ES-I3 (cell line): ENCODE results near the gene CPA1.
"Not testable (repeated sequence)": the region's sequence is repeated elsewhere in the genome, so short reads cannot be mapped to it uniquely, and the experiment has no call there.

ENCODE experiments used
- H3K36me3 ChIP-seq: 2 replicates; pipeline ENCODE4 v1.6.1; 2013; ENCODE audit warnings: mild to moderate bottlenecking, low read length, control low read depth, moderate library complexity; ENCODE audit not compliant: insufficient read depth
- H3K4me1 ChIP-seq: 2 replicates; pipeline ENCODE4 v1.6.1; 2013; ENCODE audit warnings: mild to moderate bottlenecking, control low read depth, low read length; ENCODE audit not compliant: insufficient read depth
- H3K9ac ChIP-seq: 2 replicates; pipeline ENCODE4 v1.6.1; 2013; ENCODE audit warnings: low read depth, mild to moderate bottlenecking, low read length, moderate library complexity
- H3K9me3 ChIP-seq: 2 replicates; pipeline ENCODE4 v1.6.1; 2013; ENCODE audit warnings: mild to moderate bottlenecking, low read length, moderate library complexity; ENCODE audit not compliant: control insufficient read depth, insufficient read depth

The CPA1 gene

GRCh38 chr7:130376461-130376860 lies 3.8 kb upstream of the CPA1 start:
- H3K9me3 ChIP-seq, H3K36me3 ChIP-seq, H3K9ac ChIP-seq: not testable (repeated sequence)
- H3K4me1 ChIP-seq, result peaks cover 14% of the 10 kb centered on the region

- Histone ChIP-seq H3K9me3 (peaks cover 9% of the 10 kb centered on the region), H3K4me1 (peaks cover 14% of the 10 kb centered on the region), H3K9ac (no peak overlapping the region), H3K36me3 (no peaks in the 10 kb centered on the region)
Measured at GRCh38 chr7:130377178-130377577, 3.1 kb upstream of the CPA1 start.

- H3K36me3 ChIP-seq, result no peaks in the 10 kb centered on the region
- H3K4me1 ChIP-seq, result peaks cover 2% of the 10 kb centered on the region; the same call in 1 of the 2 replicates
- H3K9ac ChIP-seq, result no peak overlapping the region
- peaks cover 9% of the 10 kb centered on the region for H3K9me3 ChIP-seq
Measured at GRCh38 chr7:130379019-130379418, 1.3 kb upstream of the CPA1 start.

- Histone ChIP-seq H3K9me3 (peaks cover 9% of the 10 kb centered on the region), H3K36me3 (no peaks in the 10 kb centered on the region), H3K9ac (no peak overlapping the region), H3K4me1 (no peaks in the 10 kb centered on the region; the same call in 1 of the 2 replicates)
Measured at GRCh38 chr7:130379532-130379920, 768 bp upstream of the CPA1 start.

- H3K9me3 ChIP-seq, result peaks cover 3% of the 10 kb centered on the region; the same call in 1 of the 2 replicates
- no peak overlapping the region for H3K9ac ChIP-seq
- no peaks in the 10 kb centered on the region for H3K36me3 ChIP-seq
- H3K4me1 ChIP-seq, result no peaks in the 10 kb centered on the region; the same call in 1 of the 2 replicates
Measured at GRCh38 chr7:130380861-130381455, 664 bp downstream of the CPA1 start.

- no peaks in the 10 kb centered on the region; the same call in 1 of the 2 replicates for H3K4me1 ChIP-seq
- H3K9ac ChIP-seq, result no peak overlapping the region
- H3K36me3 ChIP-seq, result no peaks in the 10 kb centered on the region
- no peaks in the 10 kb centered on the region; the same call in 1 of the 2 replicates for H3K9me3 ChIP-seq
Measured at GRCh38 chr7:130381468-130382312, 1.4 kb downstream of the CPA1 start.

GRCh38 chr7:130383187-130383980 lies 3.1 kb downstream of the CPA1 start:
- Histone ChIP-seq H3K9me3 (no peaks in the 10 kb centered on the region; the same call in 1 of the 2 replicates), H3K9ac (no peak overlapping the region), H3K36me3 (no peaks in the 10 kb centered on the region), H3K4me1 (no peaks in the 10 kb centered on the region; the same call in 1 of the 2 replicates)

- Histone ChIP-seq H3K4me1 (no peaks in the 10 kb centered on the region; the same call in 1 of the 2 replicates), H3K9ac (no peak overlapping the region), H3K36me3 (no peaks in the 10 kb centered on the region), H3K9me3 (no peaks in the 10 kb centered on the region)
Measured at GRCh38 chr7:130384371-130384801, 4.1 kb downstream of the CPA1 start.

- Histone ChIP-seq H3K9me3 (no peaks in the 10 kb centered on the region), H3K36me3 (no peaks in the 10 kb centered on the region), H3K4me1 (no peaks in the 10 kb centered on the region; the same call in 1 of the 2 replicates)
Measured at GRCh38 chr7:130384841-130385599, 4.7 kb downstream of the CPA1 start.

GRCh38 chr7:130385600-130386066 lies 5.3 kb downstream of the CPA1 start:
- Histone ChIP-seq H3K9me3 (no peaks in the 10 kb centered on the region), H3K4me1 (no peaks in the 10 kb centered on the region; the same call in 1 of the 2 replicates), H3K36me3 (no peaks in the 10 kb centered on the region), H3K9ac (no peak overlapping the region)

More at GRCh38 chr7:130384841-130385599, 4.7 kb downstream of the CPA1 start:
- H3K9ac ChIP-seq, result no peak overlapping the region

- no peaks in the 10 kb centered on the region for H3K9me3 ChIP-seq
- no peak overlapping the region for H3K9ac ChIP-seq
- H3K4me1 ChIP-seq, result no peaks in the 10 kb centered on the region
Measured at GRCh38 chr7:130386876-130387275, 6.6 kb downstream of the CPA1 start.

GRCh38 chr7:130387306-130387627 lies 7.0 kb downstream of the CPA1 start:
- H3K36me3 ChIP-seq, result no peaks in the 10 kb centered on the region
- no peaks in the 10 kb centered on the region for H3K9me3 ChIP-seq
- H3K9ac ChIP-seq, result no peak overlapping the region
- no peaks in the 10 kb centered on the region for H3K4me1 ChIP-seq

More at GRCh38 chr7:130386876-130387275, 6.6 kb downstream of the CPA1 start:
- no peaks in the 10 kb centered on the region for H3K36me3 ChIP-seq

GRCh38 chr7:130387628-130388403 lies 7.5 kb downstream of the CPA1 start:
- H3K9me3 ChIP-seq, result no peaks in the 10 kb centered on the region
- no peaks in the 10 kb centered on the region for H3K36me3 ChIP-seq
- H3K4me1 ChIP-seq, result no peaks in the 10 kb centered on the region
- no peak overlapping the region for H3K9ac ChIP-seq
